Germinal center (tissue), 1 donor: ENCODE measurements around the gene OASL.
"Not testable (repeated sequence)": the region's sequence is repeated elsewhere in the genome, so short reads cannot be mapped to it uniquely, and the experiment has no call there.

Experiments
- DNase-seq: peaks from one replicate; pipeline ENCODE4 v3.0.0; 2012; ENCODE audit warnings: mixed read lengths, low spot score

The OASL gene

GRCh38 chr12:121038861-121039668 is at the start of gene OASL:
Gene OASL (minus strand): TSS chr12:121039246. CDS start chr12:121038971, 275 bp downstream.
- DNase-seq = peak; percentile 28

- DNase-seq = no peak
These were observed 49.1 kb upstream of the OASL start for GRCh38 chr12:121088195-121088585.

- no peak for DNase-seq
These were observed 48.6 kb upstream of the OASL start for GRCh38 chr12:121087467-121088194.

- DNase-seq = no peak
These were observed 47.8 kb upstream of the OASL start for GRCh38 chr12:121086781-121087295.

GRCh38 chr12:121085506-121086353 is 46.7 kb upstream of the OASL start:
- no peak for DNase-seq

GRCh38 chr12:121085069-121085468 is 46.0 kb upstream of the OASL start:
- no peak for DNase-seq

- no peak for DNase-seq
These were observed 45.2 kb upstream of the OASL start for GRCh38 chr12:121084229-121084628.

- no peak for DNase-seq
These were observed 41.9 kb upstream of the OASL start for GRCh38 chr12:121080909-121081308.

GRCh38 chr12:121079736-121080272 is 40.8 kb upstream of the OASL start:
- DNase-seq = no peak

GRCh38 chr12:121077440-121077839 is 38.4 kb upstream of the OASL start:
- not testable (repeated sequence) for DNase-seq

- DNase-seq = not testable (repeated sequence)
These were observed 36.9 kb upstream of the OASL start for GRCh38 chr12:121075911-121076310.

GRCh38 chr12:121072147-121072546 is 33.1 kb upstream of the OASL start:
- DNase-seq = no peak

- no peak for DNase-seq
These were observed 30.2 kb upstream of the OASL start for GRCh38 chr12:121069206-121069605.

- DNase-seq = no peak
These were observed 26.3 kb upstream of the OASL start for GRCh38 chr12:121065345-121065744.

- DNase-seq = not testable (repeated sequence)
These were observed 25.5 kb upstream of the OASL start for GRCh38 chr12:121064586-121064985.

GRCh38 chr12:121064116-121064515 is 25.1 kb upstream of the OASL start:
- DNase-seq = no peak

GRCh38 chr12:121062391-121063045 is 23.5 kb upstream of the OASL start:
- DNase-seq = no peak

- no peak for DNase-seq
These were observed 22.8 kb upstream of the OASL start for GRCh38 chr12:121061831-121062230.

- DNase-seq = peak; percentile 70
These were observed 21.3 kb upstream of the OASL start for GRCh38 chr12:121060149-121061001.
